GM12874 (cell line): ENCODE results near the gene MYH7B.

Experiments used
- CTCF ChIP-seq: IDR thresholded peaks from 2 replicates; pipeline ENCODE4 v1.5.1; 2011; ENCODE audit warnings: low read depth, mild to moderate bottlenecking, control low read depth, low read length, moderate library complexity; ENCODE audit not compliant: insufficient read depth

The MYH7B gene

GRCh38 chr20:34967421-34967820 lies 11.8 kb downstream of the MYH7B start:
- no peak for TF ChIP-seq CTCF

GRCh38 chr20:34968042-34968775 lies 12.5 kb downstream of the MYH7B start:
- TF ChIP-seq CTCF: no peak

GRCh38 chr20:34970193-34970840 lies 14.6 kb downstream of the MYH7B start:
- no peak for TF ChIP-seq CTCF

- TF ChIP-seq CTCF: no peak
These were observed 15.3 kb downstream of the MYH7B start for GRCh38 chr20:34970846-34971560.

- TF ChIP-seq CTCF: no peak
These were observed 16.0 kb downstream of the MYH7B start for GRCh38 chr20:34971561-34972235.

GRCh38 chr20:34974246-34974645 lies 18.6 kb downstream of the MYH7B start:
- TF ChIP-seq CTCF: no peak

- TF ChIP-seq CTCF: no peak
These were observed 20.6 kb downstream of the MYH7B start for GRCh38 chr20:34976286-34976685.
